GM12878 (cell line): ENCODE data around the gene BICDL2. TPM values are rescaled to one million over a fixed set of nuclear protein-coding genes. Genes with fewer than 3 reads are reported as not detected.

Experiments used
- CHD2 ChIP-seq: IDR thresholded peaks from 2 replicates; pipeline ENCODE4 v1.6.1; 2011; ENCODE audit warnings: low read depth, low read length, improper control_type of control experiment, borderline replicate concordance
- EED ChIP-seq: sonication (generic); IDR thresholded peaks from 2 replicates; pipeline ENCODE4 v1.6.1; 2016; ENCODE audit warnings: antibody characterized with exemption, low read depth
- HCFC1 ChIP-seq: fragments of 150-350 bp; IDR thresholded peaks from 2 replicates; pipeline ENCODE4 v1.6.1; 2014; ENCODE audit warnings: low read length
- TCF3 ChIP-seq: IDR thresholded peaks from 2 replicates; pipeline ENCODE4 v1.6.1; 2012; ENCODE audit warnings: low read depth, mild to moderate bottlenecking, low read length, borderline replicate concordance; ENCODE audit not compliant: insufficient read depth
- ZNF207 ChIP-seq: fragments of 450-650 bp; IDR thresholded peaks from 2 replicates; pipeline ENCODE4 v1.6.1; 2014; ENCODE audit warnings: antibody characterized with exemption, mild to moderate bottlenecking, borderline replicate concordance
- ZZZ3 ChIP-seq: IDR thresholded peaks from 2 replicates; pipeline ENCODE4 v1.6.1; 2011; ENCODE audit warnings: low read depth; ENCODE audit not compliant: control insufficient read depth, insufficient read length
- polyA plus RNA-seq, 11 experiments: library from polyadenylated mRNA; depleted of rRNA in 4 of 11; unstranded in 6 of 11; stranded (reverse) in 5 of 11; fragments of >200 nt; fragmentation: Nextera tagmentation in 4 of 11; fragmentation: Illumina TruSeq in 1 of 11; extraction: Ambion mirVana in 4 of 11; extraction: Trizol in 1 of 11; gene quantifications; 1 replicate in 1 of 11; 2 replicates in 10 of 11; pipeline versions ENCODE4 v1.2.1 to v1.2.3, GENCODE V29; 2011 to 2016; ENCODE audit warnings: inconsistent platforms in 2 of 11, missing spikeins in 2 of 11, low read depth in 1 of 11
- total RNA-seq, 4 experiments: library from RNA; depleted of rRNA in 3 of 4; stranded (reverse); fragments of >200 nt in 3 of 4; fragmentation: Illumina TruSeq in 1 of 4; extraction: Trizol in 1 of 4; gene quantifications; 2 replicates each; pipeline versions ENCODE4 v1.2.1 to v1.2.3, GENCODE V29; 2013 to 2021
- TF ChIP-seq, protein P1 (sequence below): IDR thresholded peaks from 2 replicates; pipeline ENCODE4 v1.6.1; 2012; ENCODE audit warnings: improper control_type of control experiment, low read depth, low read length; ENCODE audit not compliant: insufficient replicate concordance
- TF ChIP-seq, protein P2 (sequence below): fragments of 450-650 bp; IDR thresholded peaks from 2 replicates; pipeline ENCODE4 v1.6.1; 2017; ENCODE audit warnings: mild to moderate bottlenecking, moderate library complexity

The BICDL2 gene
- total and polyA plus RNA-seq, 10 of the 15 experiments (the other 5 are each of a cell fraction or from before 2014, with no cell fraction given) = not detected

DNA sequence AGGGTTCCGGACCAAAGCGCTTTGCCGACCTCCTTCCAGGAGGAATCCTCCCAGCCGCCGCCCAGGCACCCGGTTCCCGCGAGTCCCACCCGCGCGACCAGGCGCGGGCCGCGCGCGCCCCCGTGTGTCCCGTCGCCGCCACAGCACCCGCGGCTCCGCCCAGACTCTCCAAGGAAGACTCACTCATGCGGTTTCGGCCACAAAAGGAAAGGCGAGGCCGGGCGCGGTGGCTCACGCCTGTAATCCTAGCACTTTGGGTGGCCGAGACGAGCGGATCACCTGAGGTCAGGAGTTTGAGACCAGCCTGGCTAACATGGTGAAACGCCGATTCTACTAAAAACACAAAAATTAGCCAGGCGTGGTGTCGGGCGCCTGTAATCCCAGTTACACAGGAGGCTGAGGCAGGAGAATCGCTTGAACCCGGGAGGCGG is 53.0 kb downstream of the BICDL2 start (continued):
- TF ChIP-seq, protein P1, sequence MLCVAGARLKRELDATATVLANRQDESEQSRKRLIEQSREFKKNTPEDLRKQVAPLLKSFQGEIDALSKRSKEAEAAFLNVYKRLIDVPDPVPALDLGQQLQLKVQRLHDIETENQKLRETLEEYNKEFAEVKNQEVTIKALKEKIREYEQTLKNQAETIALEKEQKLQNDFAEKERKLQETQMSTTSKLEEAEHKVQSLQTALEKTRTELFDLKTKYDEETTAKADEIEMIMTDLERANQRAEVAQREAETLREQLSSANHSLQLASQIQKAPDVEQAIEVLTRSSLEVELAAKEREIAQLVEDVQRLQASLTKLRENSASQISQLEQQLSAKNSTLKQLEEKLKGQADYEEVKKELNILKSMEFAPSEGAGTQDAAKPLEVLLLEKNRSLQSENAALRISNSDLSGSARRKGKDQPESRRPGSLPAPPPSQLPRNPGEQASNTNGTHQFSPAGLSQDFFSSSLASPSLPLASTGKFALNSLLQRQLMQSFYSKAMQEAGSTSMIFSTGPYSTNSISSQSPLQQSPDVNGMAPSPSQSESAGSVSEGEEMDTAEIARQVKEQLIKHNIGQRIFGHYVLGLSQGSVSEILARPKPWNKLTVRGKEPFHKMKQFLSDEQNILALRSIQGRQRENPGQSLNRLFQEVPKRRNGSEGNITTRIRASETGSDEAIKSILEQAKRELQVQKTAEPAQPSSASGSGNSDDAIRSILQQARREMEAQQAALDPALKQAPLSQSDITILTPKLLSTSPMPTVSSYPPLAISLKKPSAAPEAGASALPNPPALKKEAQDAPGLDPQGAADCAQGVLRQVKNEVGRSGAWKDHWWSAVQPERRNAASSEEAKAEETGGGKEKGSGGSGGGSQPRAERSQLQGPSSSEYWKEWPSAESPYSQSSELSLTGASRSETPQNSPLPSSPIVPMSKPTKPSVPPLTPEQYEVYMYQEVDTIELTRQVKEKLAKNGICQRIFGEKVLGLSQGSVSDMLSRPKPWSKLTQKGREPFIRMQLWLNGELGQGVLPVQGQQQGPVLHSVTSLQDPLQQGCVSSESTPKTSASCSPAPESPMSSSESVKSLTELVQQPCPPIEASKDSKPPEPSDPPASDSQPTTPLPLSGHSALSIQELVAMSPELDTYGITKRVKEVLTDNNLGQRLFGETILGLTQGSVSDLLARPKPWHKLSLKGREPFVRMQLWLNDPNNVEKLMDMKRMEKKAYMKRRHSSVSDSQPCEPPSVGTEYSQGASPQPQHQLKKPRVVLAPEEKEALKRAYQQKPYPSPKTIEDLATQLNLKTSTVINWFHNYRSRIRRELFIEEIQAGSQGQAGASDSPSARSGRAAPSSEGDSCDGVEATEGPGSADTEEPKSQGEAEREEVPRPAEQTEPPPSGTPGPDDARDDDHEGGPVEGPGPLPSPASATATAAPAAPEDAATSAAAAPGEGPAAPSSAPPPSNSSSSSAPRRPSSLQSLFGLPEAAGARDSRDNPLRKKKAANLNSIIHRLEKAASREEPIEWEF = no peak
- TF ChIP-seq, protein P2, sequence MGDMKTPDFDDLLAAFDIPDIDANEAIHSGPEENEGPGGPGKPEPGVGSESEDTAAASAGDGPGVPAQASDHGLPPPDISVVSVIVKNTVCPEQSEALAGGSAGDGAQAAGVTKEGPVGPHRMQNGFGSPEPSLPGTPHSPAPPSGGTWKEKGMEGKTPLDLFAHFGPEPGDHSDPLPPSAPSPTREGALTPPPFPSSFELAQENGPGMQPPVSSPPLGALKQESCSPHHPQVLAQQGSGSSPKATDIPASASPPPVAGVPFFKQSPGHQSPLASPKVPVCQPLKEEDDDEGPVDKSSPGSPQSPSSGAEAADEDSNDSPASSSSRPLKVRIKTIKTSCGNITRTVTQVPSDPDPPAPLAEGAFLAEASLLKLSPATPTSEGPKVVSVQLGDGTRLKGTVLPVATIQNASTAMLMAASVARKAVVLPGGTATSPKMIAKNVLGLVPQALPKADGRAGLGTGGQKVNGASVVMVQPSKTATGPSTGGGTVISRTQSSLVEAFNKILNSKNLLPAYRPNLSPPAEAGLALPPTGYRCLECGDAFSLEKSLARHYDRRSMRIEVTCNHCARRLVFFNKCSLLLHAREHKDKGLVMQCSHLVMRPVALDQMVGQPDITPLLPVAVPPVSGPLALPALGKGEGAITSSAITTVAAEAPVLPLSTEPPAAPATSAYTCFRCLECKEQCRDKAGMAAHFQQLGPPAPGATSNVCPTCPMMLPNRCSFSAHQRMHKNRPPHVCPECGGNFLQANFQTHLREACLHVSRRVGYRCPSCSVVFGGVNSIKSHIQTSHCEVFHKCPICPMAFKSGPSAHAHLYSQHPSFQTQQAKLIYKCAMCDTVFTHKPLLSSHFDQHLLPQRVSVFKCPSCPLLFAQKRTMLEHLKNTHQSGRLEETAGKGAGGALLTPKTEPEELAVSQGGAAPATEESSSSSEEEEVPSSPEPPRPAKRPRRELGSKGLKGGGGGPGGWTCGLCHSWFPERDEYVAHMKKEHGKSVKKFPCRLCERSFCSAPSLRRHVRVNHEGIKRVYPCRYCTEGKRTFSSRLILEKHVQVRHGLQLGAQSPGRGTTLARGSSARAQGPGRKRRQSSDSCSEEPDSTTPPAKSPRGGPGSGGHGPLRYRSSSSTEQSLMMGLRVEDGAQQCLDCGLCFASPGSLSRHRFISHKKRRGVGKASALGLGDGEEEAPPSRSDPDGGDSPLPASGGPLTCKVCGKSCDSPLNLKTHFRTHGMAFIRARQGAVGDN = no peak
- no peak for TF ChIP-seq ZZZ3
- TF ChIP-seq CHD2 = peak; percentile 38; the same call in 1 of the 2 replicates
- TF ChIP-seq EED = peak; percentile 73
- TF ChIP-seq HCFC1 = 0 out of 2 replicates have a peak, but pooled peaks have one; percentile 12
- no peak for TF ChIP-seq TCF3
- TF ChIP-seq ZNF207 = 0 out of 2 replicates have a peak, but pooled peaks have one; percentile 57
